ENCODE data around the gene TRAPPC4. TPM values are rescaled to one million over a fixed set of nuclear protein-coding genes. Genes with fewer than 3 reads are reported as not detected.

TRAPPC4 gene
- total and polyA plus RNA-seq, 2 of the 8 experiments (the other 6 are each of a cell fraction or from before 2014, with no cell fraction given), result 94.3 to 223 TPM

DNA sequence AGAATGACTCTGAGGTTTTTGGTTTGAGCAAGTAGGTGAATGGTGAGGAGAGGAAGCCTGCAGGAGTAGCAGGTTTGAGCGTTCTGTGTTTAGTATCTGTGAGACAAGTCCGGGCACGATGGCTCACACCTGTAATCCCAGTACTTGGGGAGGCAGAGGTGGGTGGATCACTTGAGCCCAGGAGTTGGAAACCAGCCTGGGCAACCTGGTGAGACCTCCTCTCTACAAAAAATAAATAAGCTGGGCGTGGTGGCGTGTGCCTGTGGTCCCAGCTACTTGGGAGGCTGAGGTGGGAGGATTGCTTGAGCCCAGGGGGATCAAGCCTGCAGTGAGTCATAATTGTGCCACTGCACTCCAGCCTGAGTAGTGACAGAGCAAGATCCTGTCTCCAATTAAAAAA is 30.3 kb upstream of the TRAPPC4 start:
- no peak for FAIRE-seq
- 65% methylated on average over 5 of the region's 5 CpGs; no CpG with 5 or more reads in 1 of the 2 experiments for WGBS, 2 experiments (ENCODE audit: extremely low coverage in 1 of 2, insufficient coverage in 1 of 2, insufficient read length in 1 of 2, insufficient replicate concordance in 2 of 2, low coverage in 1 of 2, low lambda C conversion rate in 2 of 2, missing lambda C conversion rate in 1 of 2)
- H4K91ac ChIP-seq (replicated peaks; ENCODE audit: insufficient read length, low read length), result no peak overlapping the region
- no peak overlapping the region for H3K56ac ChIP-seq (replicated peaks; ENCODE audit: insufficient read length, low read depth, low read length)
- H3K23ac ChIP-seq (ENCODE audit: insufficient read length), result no peak overlapping the region
- H2AK5ac ChIP-seq (ENCODE audit: low read depth, low read length), result no peak overlapping the region
- no peak overlapping the region for H2BK120ac ChIP-seq (replicated peaks; ENCODE audit: low read depth, low read length)
- H3K36me3 ChIP-seq (ENCODE audit: control insufficient read depth in 2 of 4, insufficient read depth in 4 of 4, low read length in 3 of 4), result peaks cover 0 to 10% (median 0%) of the 10 kb centered on the region in 4 experiments; a peak in 2 of 8 replicates
- H3K4me1 ChIP-seq (replicated peaks in 1 of 4; ENCODE audit: control insufficient read depth in 3 of 4, insufficient read depth in 4 of 4, low read length in 3 of 4), result no peaks in the 10 kb centered on the region
- H3K18ac ChIP-seq (ENCODE audit: extremely low read depth, low read length), result no peak overlapping the region
- H3K23me2 ChIP-seq (ENCODE audit: low read depth, low read length), result no peaks in the 10 kb centered on the region
- H3K4me2 ChIP-seq (ENCODE audit: insufficient read depth in 1 of 2, low read depth in 2 of 2, low read length in 2 of 2), result no peak overlapping the region
- no peak for DNase-seq (ENCODE audit: low read depth in 1 of 2, low spot score in 2 of 2)
- no peak overlapping the region for H3K9ac ChIP-seq (replicated peaks in 1 of 4; ENCODE audit: extremely low read depth in 1 of 4, low read depth in 3 of 4, low read length in 3 of 4)
- H3K79me2 ChIP-seq (ENCODE audit: control insufficient read depth in 1 of 2, insufficient read depth in 2 of 2, low read length in 2 of 2), result no peaks in the 10 kb centered on the region
- H2BK12ac ChIP-seq (ENCODE audit: low read depth, low read length), result no peak overlapping the region
- H2BK15ac ChIP-seq (ENCODE audit: low read length), result no peak overlapping the region
- ChIA-PET POLR2A (ENCODE audit: partially characterized antibody) (interaction anchor here (0.7 to 2.2 kb wide), 3 partner anchors 8 to 106 kb away, joined by 3 to 12 read pairs (median 3); no protein-coding TSS in a partner anchor), CTCF (ENCODE audit: partially characterized antibody) (no interaction called here)
- H3K79me1 ChIP-seq (ENCODE audit: low read depth, low read length), result no peaks in the 10 kb centered on the region
- H3K27ac ChIP-seq (ENCODE audit: low read depth, low read length), result no peak overlapping the region
- no peak overlapping the region for H3K14ac ChIP-seq (ENCODE audit: insufficient read length)
- TF ChIP-seq EZH2 (IDR thresholded peaks at IDR 0.05; ENCODE audit: low read depth, low read length, severe bottlenecking) (no peak), BRCA1 (IDR thresholded peaks at IDR 0.05; ENCODE audit: low read depth, low read length) (no peak), CHD1 (IDR thresholded peaks at IDR 0.05; ENCODE audit: low read depth, low read length) (no peak), EGR1 (IDR thresholded peaks at IDR 0.05; ENCODE audit: borderline replicate concordance, low read depth, low read length) (no peak), CHD2 (IDR thresholded peaks at IDR 0.05; ENCODE audit: low read length) (no peak)
- no peaks in the 10 kb centered on the region; a peak in 1 of 4 replicates for H3K9me3 ChIP-seq (ENCODE audit: insufficient read depth in 2 of 2, low read depth in 1 of 2, low read length in 1 of 2)
- H2BK5ac ChIP-seq (ENCODE audit: low read depth, low read length), result no peak overlapping the region
- H2AFZ ChIP-seq (ENCODE audit: low read length), result no peak overlapping the region
- no peak overlapping the region for H4K5ac ChIP-seq (ENCODE audit: insufficient read length, low read depth, low read length)
- H4K8ac ChIP-seq (ENCODE audit: extremely low read depth, insufficient read depth, low read length), result no peak overlapping the region
- no peaks in the 10 kb centered on the region for H3K27me3 ChIP-seq (replicated peaks in 1 of 4; ENCODE audit: control insufficient read depth in 3 of 4, extremely low read depth in 1 of 4, insufficient read depth in 3 of 4, low read length in 3 of 4)
- no peaks in the 10 kb centered on the region for H4K20me1 ChIP-seq (replicated peaks in 1 of 2; ENCODE audit: control insufficient read depth in 1 of 2, insufficient read depth in 2 of 2, low read length in 2 of 2)
- no peak overlapping the region for H3K4me3 ChIP-seq (ENCODE audit: extremely low read depth in 1 of 4, insufficient read depth in 2 of 4, low read depth in 3 of 4, low read length in 4 of 4)
- no peak overlapping the region for H3K4ac ChIP-seq (replicated peaks; ENCODE audit: insufficient read length, low read depth, low read length)
- no peak overlapping the region for H2BK20ac ChIP-seq (ENCODE audit: low read length)
